ENCODE data around the gene TMEM35B.
"Not testable (repeated sequence)": the region's sequence is repeated elsewhere in the genome, so short reads cannot be mapped to it uniquely, and the experiment has no call there.

TMEM35B gene

DNA sequence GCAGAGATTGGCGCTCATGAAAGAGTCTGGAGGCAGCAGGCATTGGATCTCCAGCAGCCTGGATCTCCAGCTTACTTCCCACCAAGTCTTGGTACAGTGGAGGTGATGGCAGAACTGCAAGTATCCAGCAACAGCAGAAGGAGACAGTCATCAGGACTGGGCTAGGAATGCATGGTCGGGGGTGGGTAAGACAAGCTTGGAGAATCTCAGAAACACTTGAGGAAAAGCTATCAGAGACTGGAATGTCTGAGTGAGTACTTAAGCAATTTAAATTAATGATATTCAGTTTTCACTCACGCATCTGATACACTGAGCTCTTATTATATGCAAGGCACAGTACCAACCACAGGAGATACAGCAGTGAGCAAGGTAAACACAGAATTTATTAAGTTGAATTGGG lies 9.8 kb downstream of the TMEM35B start:
- Histone ChIP-seq H3K27me3 (no peaks in the 10 kb centered on the region), H3K36me3 (no peaks in the 10 kb centered on the region), H3K9me3 (no peaks in the 10 kb centered on the region), H3K4me1 (no peaks in the 10 kb centered on the region), H3K4me3 (ENCODE audit: low read depth, low read length) (no peak overlapping the region)
- no peak for DNase-seq
- no peak for TF ChIP-seq CTCF (IDR thresholded peaks at IDR 0.05; ENCODE audit: low read depth, low read length)

GRCh38 chr1:34974626-34975025 lies 10.5 kb downstream of the TMEM35B start:
- H3K9me3 ChIP-seq, result no peaks in the 10 kb centered on the region
- DNase-seq, result no peak
- no peaks in the 10 kb centered on the region for H3K27me3 ChIP-seq
- no peaks in the 10 kb centered on the region for H3K36me3 ChIP-seq
- no peaks in the 10 kb centered on the region for H3K4me1 ChIP-seq
- TF ChIP-seq CTCF (IDR thresholded peaks at IDR 0.05; ENCODE audit: low read depth, low read length), result no peak
- H3K4me3 ChIP-seq (ENCODE audit: low read depth, low read length), result no peak overlapping the region

DNA sequence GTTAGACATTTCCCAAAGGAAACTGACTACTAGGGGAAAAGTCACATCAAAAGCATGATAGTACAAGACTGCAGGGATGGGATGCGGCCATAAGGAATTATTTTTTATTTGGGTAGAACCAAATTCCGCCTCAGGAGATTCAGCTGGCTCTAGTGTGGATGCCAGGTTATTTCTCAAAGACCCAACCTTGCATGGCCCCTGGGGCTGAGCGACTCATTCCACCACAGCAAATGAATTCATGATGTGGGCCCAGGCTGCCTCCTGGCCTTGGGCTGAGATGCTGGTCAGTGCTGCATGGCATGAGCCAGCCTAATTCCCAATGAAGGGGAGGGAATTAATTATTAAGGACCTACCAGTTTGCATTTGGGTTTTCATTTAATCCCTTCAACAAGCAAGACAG lies 11.8 kb downstream of the TMEM35B start:
- Histone ChIP-seq H3K4me3 (ENCODE audit: low read depth, low read length) (no peak overlapping the region), H3K9me3 (no peaks in the 10 kb centered on the region), H3K36me3 (no peaks in the 10 kb centered on the region), H3K27me3 (no peaks in the 10 kb centered on the region), H3K4me1 (no peaks in the 10 kb centered on the region)
- DNase-seq, result no peak
- no peak for TF ChIP-seq CTCF (IDR thresholded peaks at IDR 0.05; ENCODE audit: low read depth, low read length)

- TF ChIP-seq CTCF (IDR thresholded peaks at IDR 0.05; ENCODE audit: low read depth, low read length), result no peak
- Histone ChIP-seq H3K4me3 (ENCODE audit: low read depth, low read length) (no peak overlapping the region), H3K9me3 (no peaks in the 10 kb centered on the region), H3K36me3 (no peaks in the 10 kb centered on the region), H3K4me1 (no peaks in the 10 kb centered on the region), H3K27me3 (no peaks in the 10 kb centered on the region)
- DNase-seq, result no peak
These were observed 14.3 kb downstream of the TMEM35B start for GRCh38 chr1:34970829-34971228.

DNA sequence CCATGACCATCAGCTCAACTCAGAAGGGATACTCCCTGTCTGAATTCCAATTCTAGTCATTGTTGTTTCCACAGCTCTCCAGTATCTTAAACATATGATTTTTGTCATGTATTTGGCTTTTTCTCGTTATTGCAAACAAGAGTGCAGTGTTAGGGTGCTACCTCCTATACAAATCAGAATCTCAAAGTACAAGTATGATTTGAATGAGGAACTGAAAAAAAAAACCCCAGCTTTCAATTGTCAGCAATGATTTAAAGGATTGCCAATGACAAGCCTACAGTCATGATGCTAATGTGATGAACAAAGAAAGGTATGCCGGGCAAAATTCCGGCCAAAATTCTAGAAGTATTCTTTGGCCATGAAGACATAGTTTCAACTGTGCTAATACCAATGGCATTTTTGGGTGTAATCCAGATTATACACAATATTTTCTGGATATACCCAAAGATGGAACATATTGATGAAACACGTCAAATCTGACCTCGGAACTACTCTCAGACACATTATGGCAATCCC lies 14.9 kb downstream of the TMEM35B start:
- DNase-seq, result no peak
- Histone ChIP-seq H3K4me3 (ENCODE audit: low read depth, low read length) (no peak overlapping the region), H3K36me3 (no peaks in the 10 kb centered on the region), H3K27me3 (no peaks in the 10 kb centered on the region), H3K4me1 (no peaks in the 10 kb centered on the region), H3K9me3 (no peaks in the 10 kb centered on the region)
- TF ChIP-seq CTCF (IDR thresholded peaks at IDR 0.05; ENCODE audit: low read depth, low read length), result no peak

GRCh38 chr1:34968297-34968696 lies 16.9 kb downstream of the TMEM35B start:
- not testable (repeated sequence) for DNase-seq; H3K27me3 ChIP-seq; H3K4me3 ChIP-seq (ENCODE audit: low read depth, low read length); H3K9me3 ChIP-seq; H3K4me1 ChIP-seq; H3K36me3 ChIP-seq

DNA sequence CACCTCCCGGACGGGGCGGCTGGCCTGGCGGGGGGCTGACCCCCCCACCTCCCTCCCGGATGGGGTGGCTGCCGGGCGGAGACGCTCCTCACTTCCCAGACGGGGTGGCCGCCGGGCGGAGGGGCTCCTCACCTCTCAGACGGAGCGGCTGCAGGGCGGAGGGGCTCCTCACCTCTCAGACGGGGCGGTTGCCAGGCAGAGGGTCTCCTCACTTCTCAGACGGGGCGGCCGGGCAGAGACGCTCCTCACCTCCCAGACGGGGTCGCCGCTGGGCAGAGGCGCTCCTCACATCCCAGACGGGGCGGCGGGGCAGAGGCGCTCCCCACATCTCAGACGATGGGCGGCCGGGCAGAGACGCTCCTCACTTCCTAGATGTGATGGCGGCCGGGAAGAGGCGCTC lies 17.5 kb downstream of the TMEM35B start:
- H3K9me3 ChIP-seq; H3K4me3 ChIP-seq (ENCODE audit: low read depth, low read length); DNase-seq; H3K36me3 ChIP-seq; H3K4me1 ChIP-seq; H3K27me3 ChIP-seq: not testable (repeated sequence)

Data from BE2C (cell line).